B cell (primary cell): ENCODE data around the gene TOP2A. TPM values are rescaled to one million over a fixed set of nuclear protein-coding genes. Genes with fewer than 3 reads are reported as not detected.

ENCODE experiments used
- ATAC-seq: fragments of 200-7000 bp; cut with Tn5 transposase; one replicate; pipeline ENCODE4 v1.10.0; 2021; ENCODE audit warnings: low read depth, mild to moderate bottlenecking, moderate number of reproducible peaks, moderate library complexity
- CTCF ChIA-PET: fragments of 350-600 bp; sonication (Branson Sonifier 250); formaldehyde crosslinking; loops from one replicate; lab custom pipeline; 2021; ENCODE audit warnings: antibody characterized with exemption, inconsistent platforms; lab: Charles Lee
- POLR2A ChIA-PET: fragments of 350-600 bp; sonication (Branson Sonifier 250); formaldehyde crosslinking; loops from one replicate; lab custom pipeline; 2021; ENCODE audit warnings: antibody characterized with exemption; lab: Charles Lee
- DNase-seq: peaks from one replicate; pipeline ENCODE4 v3.0.0; 2013
- H2AFZ ChIP-seq: 2 replicates; pipeline ENCODE4 v1.6.1; 2012; ENCODE audit warnings: mild to moderate bottlenecking, low read depth, low read length; ENCODE audit not compliant: insufficient read depth, poor library complexity, severe bottlenecking
- H3K27ac ChIP-seq, 2 donors: 1 replicate in 1 of 2; 2 replicates in 1 of 2; pipeline ENCODE4 v1.5.1; 2012 to 2013; ENCODE audit warnings: low read length in 2 of 2, mild to moderate bottlenecking in 2 of 2, moderate library complexity in 1 of 2
- H3K27me3 ChIP-seq, 4 experiments: fragments of 200-600 bp in 1 of 4; sonication (generic) in 1 of 4; replicated peaks in 1 of 4; 1 replicate in 2 of 4; 2 replicates in 2 of 4; pipeline versions ENCODE4 v1.6.1 to v1.7.0; 2013 to 2016; ENCODE audit warnings: low read length in 3 of 4, mild to moderate bottlenecking in 2 of 4, mixed read lengths in 1 of 4, moderate library complexity in 1 of 4; ENCODE audit not compliant: insufficient read depth in 4 of 4, control insufficient read depth in 3 of 4; ENCODE audit errors: control extremely low read depth in 1 of 4
- H3K36me3 ChIP-seq, 2 experiments: replicated peaks in 1 of 2; 1 replicate in 1 of 2; 2 replicates in 1 of 2; pipeline versions ENCODE4 v1.6.1 to v1.7.1; 2013; ENCODE audit warnings: low read length in 1 of 2; ENCODE audit not compliant: insufficient read depth in 2 of 2, control insufficient read depth in 1 of 2; ENCODE audit errors: control extremely low read depth in 1 of 2, extremely low read depth in 1 of 2
- H3K4me1 ChIP-seq, 2 donors: fragments of 200-600 bp in 1 of 2; sonication (generic) in 1 of 2; 1 replicate in 1 of 2; 2 replicates in 1 of 2; pipeline versions ENCODE4 v1.5.1 to v1.6.1; 2013 to 2017; ENCODE audit warnings: low read length in 2 of 2; ENCODE audit not compliant: control insufficient read depth in 2 of 2, insufficient read depth in 2 of 2
- H3K4me2 ChIP-seq: replicated peaks from 2 replicates; pipeline ENCODE3; 2012; ENCODE audit warnings: mild to moderate bottlenecking, low read depth, low read length; ENCODE audit not compliant: poor library complexity, severe bottlenecking
- H3K4me3 ChIP-seq, 5 experiments: fragments of 200-600 bp in 1 of 5; sonication (generic) in 1 of 5; 1 replicate in 3 of 5; 2 replicates in 2 of 5; pipeline versions ENCODE4 v1.5.1 to v1.7.0; 2011 to 2016; ENCODE audit warnings: low read length in 4 of 5, mild to moderate bottlenecking in 4 of 5, low read depth in 2 of 5, control low read depth in 1 of 5, moderate library complexity in 1 of 5; ENCODE audit not compliant: insufficient read depth in 1 of 5; ENCODE audit errors: control extremely low read depth in 1 of 5, extremely low read depth in 1 of 5
- H3K79me2 ChIP-seq: fragments of 200-600 bp; sonication (generic); one replicate; pipeline ENCODE4 v1.6.0; 2016; ENCODE audit warnings: low read length; ENCODE audit not compliant: control insufficient read depth, insufficient read depth
- H3K9ac ChIP-seq: fragments of 200-600 bp; sonication (generic); 2 replicates; pipeline ENCODE4 v1.6.1; 2017; ENCODE audit warnings: mild to moderate bottlenecking, low read length, moderate library complexity
- H3K9me3 ChIP-seq, 3 donors: one replicate each; pipeline versions ENCODE4 v1.6.1 to v1.7.1; 2013; ENCODE audit warnings: low read length in 2 of 3; ENCODE audit not compliant: control insufficient read depth in 2 of 3, insufficient read depth in 1 of 3; ENCODE audit errors: control extremely low read depth in 1 of 3
- H4K20me1 ChIP-seq: 2 replicates; pipeline ENCODE4 v1.6.0; 2012; ENCODE audit warnings: mild to moderate bottlenecking, low read length; ENCODE audit not compliant: insufficient read depth, control insufficient read depth, poor library complexity, severe bottlenecking
- H3K27ac Mint-ChIP-seq: one replicate; pipeline ENCODE4 v1.8.0; 2021; ENCODE audit warnings: mixed read lengths
- H3K27me3 Mint-ChIP-seq: one replicate; pipeline ENCODE4 v1.8.0; 2021; ENCODE audit warnings: mixed read lengths
- H3K4me1 Mint-ChIP-seq: one replicate; pipeline ENCODE4 v1.8.0; 2021; ENCODE audit warnings: mixed read lengths
- H3K4me3 Mint-ChIP-seq: one replicate; pipeline ENCODE4 v1.8.0; 2021; ENCODE audit warnings: mixed read lengths
- H3K9me3 Mint-ChIP-seq: one replicate; pipeline ENCODE4 v1.8.0; 2022; ENCODE audit warnings: mixed read lengths; ENCODE audit not compliant: insufficient read depth
- EZH2 ChIP-seq: IDR thresholded peaks from 2 replicates; pipeline ENCODE4 v1.6.1; 2012; ENCODE audit warnings: borderline replicate concordance, low read depth, mild to moderate bottlenecking, moderate library complexity, low read length; ENCODE audit not compliant: insufficient read depth, poor library complexity, severe bottlenecking
- WGBS: methylation state at CpG from one replicate; pipeline ENCODE4 v1.1.5; 2013; ENCODE audit warnings: missing lambda C conversion rate; ENCODE audit not compliant: insufficient coverage; 5-methylcytosine and 5-hydroxymethylcytosine counted together
- intact Hi-C: fragments of 100-400 bp; cut with micrococcal nuclease; formaldehyde crosslinking; loops from one replicate; pipeline ENCODE4 v1.10.0; 2022
- polyA plus RNA-seq: library from polyadenylated mRNA; depleted of rRNA; stranded (reverse); fragments of >200 nt; gene quantifications from 2 replicates; pipeline ENCODE4 v1.2.3, GENCODE V29; 2012
- total RNA-seq, 2 donors: library from RNA; stranded (reverse); fragments of 120-200 nt in 1 of 2; gene quantifications; 1 replicate in 1 of 2; 2 replicates in 1 of 2; pipeline versions ENCODE4 v1.2.3 to v1.2.4, GENCODE V29; 2013 to 2022
- TF ChIP-seq, protein P1 (sequence below): fragments of 200-600 bp; IDR thresholded peaks from one replicate; pipeline ENCODE4 v1.8.0; 2022; ENCODE audit warnings: antibody characterized with exemption, mild to moderate bottlenecking

TOP2A gene
- total and polyA plus RNA-seq, 2 donors (not counting 1 experiment from before 2014, with no cell fraction given) = 0.36 to 3.1 TPM

DNA sequence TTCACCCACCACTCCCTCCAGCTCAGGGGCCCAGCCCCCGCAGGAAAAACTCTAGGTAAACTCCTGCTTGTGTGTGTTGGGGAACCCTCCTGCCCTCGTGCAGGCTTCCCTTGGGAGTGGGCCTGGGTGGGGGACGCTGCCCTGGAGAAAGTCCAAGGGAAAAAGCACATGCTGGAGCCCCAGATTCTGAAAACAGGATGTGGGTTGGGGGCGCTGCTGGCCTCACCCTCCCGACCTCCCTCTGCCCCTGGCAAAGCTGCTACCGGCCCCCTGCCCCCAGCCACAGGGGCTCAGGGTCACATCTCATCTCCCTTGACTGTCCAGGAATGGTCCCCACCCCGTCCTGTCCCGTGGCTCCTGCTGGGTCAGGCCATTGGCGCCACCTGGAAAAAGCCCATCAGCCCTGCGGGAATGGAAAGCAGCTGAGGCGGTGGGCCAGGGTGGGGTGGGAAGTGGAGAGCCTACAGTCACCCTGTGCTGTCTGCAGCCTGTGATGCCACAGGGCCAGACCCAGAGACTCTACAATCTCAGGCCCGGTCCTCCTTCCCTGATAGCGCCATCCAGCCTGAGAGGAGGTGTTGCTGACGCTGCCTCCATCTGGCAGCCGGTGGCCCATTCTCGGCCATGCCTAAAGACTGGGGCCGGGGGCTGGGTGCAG lies 50.7 kb downstream of the TOP2A start:
- intact Hi-C loops = no loop called here
- 71% methylated on average over 15 of the region's 17 CpGs for WGBS
- CTCF ChIA-PET = interaction anchor here (3.2 kb wide), 1 partner anchor 13 kb away, joined by 16 read pairs; no protein-coding TSS in a partner anchor

More for the DNA sequence above, 50.7 kb downstream of the TOP2A start:
- no peak overlapping the region for H2AFZ ChIP-seq
- H3K9me3 Mint-ChIP-seq = no peaks in the 10 kb centered on the region
- DNase-seq (peak; percentile 17), ATAC-seq (no peak)
- no peaks in the 10 kb centered on the region for H4K20me1 ChIP-seq
- H3K9ac ChIP-seq = no peak overlapping the region
- H3K4me1 ChIP-seq = peaks cover 12 to 13% of the 10 kb centered on the region in 2 donors
- H3K27me3 Mint-ChIP-seq = no peaks in the 10 kb centered on the region
- POLR2A ChIA-PET = no interaction called here
- TF ChIP-seq, protein P1, sequence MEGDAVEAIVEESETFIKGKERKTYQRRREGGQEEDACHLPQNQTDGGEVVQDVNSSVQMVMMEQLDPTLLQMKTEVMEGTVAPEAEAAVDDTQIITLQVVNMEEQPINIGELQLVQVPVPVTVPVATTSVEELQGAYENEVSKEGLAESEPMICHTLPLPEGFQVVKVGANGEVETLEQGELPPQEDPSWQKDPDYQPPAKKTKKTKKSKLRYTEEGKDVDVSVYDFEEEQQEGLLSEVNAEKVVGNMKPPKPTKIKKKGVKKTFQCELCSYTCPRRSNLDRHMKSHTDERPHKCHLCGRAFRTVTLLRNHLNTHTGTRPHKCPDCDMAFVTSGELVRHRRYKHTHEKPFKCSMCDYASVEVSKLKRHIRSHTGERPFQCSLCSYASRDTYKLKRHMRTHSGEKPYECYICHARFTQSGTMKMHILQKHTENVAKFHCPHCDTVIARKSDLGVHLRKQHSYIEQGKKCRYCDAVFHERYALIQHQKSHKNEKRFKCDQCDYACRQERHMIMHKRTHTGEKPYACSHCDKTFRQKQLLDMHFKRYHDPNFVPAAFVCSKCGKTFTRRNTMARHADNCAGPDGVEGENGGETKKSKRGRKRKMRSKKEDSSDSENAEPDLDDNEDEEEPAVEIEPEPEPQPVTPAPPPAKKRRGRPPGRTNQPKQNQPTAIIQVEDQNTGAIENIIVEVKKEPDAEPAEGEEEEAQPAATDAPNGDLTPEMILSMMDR = no peak
- TF ChIP-seq EZH2 = no peak
- H3K79me2 ChIP-seq = no peaks in the 10 kb centered on the region
- no peak overlapping the region for H3K4me3 Mint-ChIP-seq
- H3K27ac Mint-ChIP-seq = no peak overlapping the region
- H3K4me3 ChIP-seq = no peak overlapping the region
- H3K4me1 Mint-ChIP-seq = peaks cover 9% of the 10 kb centered on the region
- no peak overlapping the region for H3K27ac ChIP-seq
- H3K9me3 ChIP-seq = peaks cover 0 to 11% (median 0%) of the 10 kb centered on the region in 3 donors
- no peak overlapping the region for H3K4me2 ChIP-seq
- H3K27me3 ChIP-seq = peaks cover 0 to 20% (median 5%) of the 10 kb centered on the region in 4 experiments
- no peaks in the 10 kb centered on the region for H3K36me3 ChIP-seq
